IMR-90 (cell line): Measurements from ENCODE around the gene ERP27. TPM values are rescaled to one million over a fixed set of nuclear protein-coding genes. Genes with fewer than 3 reads are reported as not detected.

Experiments
- ATAC-seq: fragments of 200-7000 bp; cut with Tn5 transposase; 2 replicates; pipeline ENCODE4 v1.9.1; 2020; ENCODE audit warnings: low read depth, mild to moderate bottlenecking, moderate library complexity
- BruUV-seq: library from RNA; stranded (reverse); fragments of 400-500 nt; replicated peaks from 2 replicates; lab custom pipeline; 2021; lab: Mats Ljungman, UMichigan
- CTCF ChIA-PET: fragments of 300-600 bp; formaldehyde crosslinking; extraction: SDS; loops from one replicate; lab custom pipeline; 2021; ENCODE audit warnings: antibody characterized with exemption; lab: Yijun Ruan, JAX
- POLR2A ChIA-PET: fragments of 300-600 bp; sonication (Branson Sonifier 250); formaldehyde crosslinking; loops from one replicate; lab custom pipeline; 2022; ENCODE audit warnings: antibody characterized with exemption; ENCODE audit not compliant: unreplicated experiment; lab: Charles Lee
- DNase-seq: peaks from one replicate; pipeline ENCODE4 v3.0.0; 2013
- H2AFZ ChIP-seq: replicated peaks from 2 replicates; pipeline ENCODE3; 2013; ENCODE audit warnings: low read length, mild to moderate bottlenecking; ENCODE audit not compliant: poor library complexity
- H2AK5ac ChIP-seq: 2 replicates; pipeline ENCODE4 v1.6.1; 2013; ENCODE audit warnings: low read depth, low read length, inconsistent platforms
- H2AK9ac ChIP-seq: replicated peaks from 2 replicates; pipeline ENCODE3; 2013; ENCODE audit warnings: mild to moderate bottlenecking, low read depth, low read length, moderate library complexity; ENCODE audit not compliant: poor library complexity
- H2BK120ac ChIP-seq: 2 replicates; pipeline ENCODE4 v1.6.1; 2013; ENCODE audit warnings: low read depth, low read length, inconsistent platforms
- H2BK15ac ChIP-seq: 3 replicates; pipeline ENCODE4 v1.6.1; 2013; ENCODE audit warnings: low read depth, low read length, inconsistent platforms
- H2BK20ac ChIP-seq: 2 replicates; pipeline ENCODE4 v1.6.1; 2013; ENCODE audit warnings: low read depth, mild to moderate bottlenecking, inconsistent platforms, low read length, moderate library complexity
- H2BK5ac ChIP-seq: 2 replicates; pipeline ENCODE4 v1.6.1; 2013; ENCODE audit warnings: mild to moderate bottlenecking, low read depth, low read length, inconsistent platforms; ENCODE audit not compliant: poor library complexity, severe bottlenecking
- H3K14ac ChIP-seq: replicated peaks from 2 replicates; pipeline ENCODE4 v1.6.1; 2013; ENCODE audit warnings: low read depth, low read length, inconsistent platforms
- H3K18ac ChIP-seq: 2 replicates; pipeline ENCODE4 v1.6.1; 2013; ENCODE audit warnings: low read depth, low read length, control low read depth
- H3K23ac ChIP-seq: 2 replicates; pipeline ENCODE4 v1.6.1; 2013; ENCODE audit warnings: low read depth, low read length, inconsistent platforms
- H3K27ac ChIP-seq: 2 replicates; pipeline ENCODE4 v1.5.1; 2013; ENCODE audit warnings: mild to moderate bottlenecking, control low read depth, low read length; ENCODE audit not compliant: insufficient read depth
- H3K27me3 ChIP-seq: 2 replicates; pipeline ENCODE4 v1.6.1; 2013; ENCODE audit warnings: low read length; ENCODE audit not compliant: control insufficient read depth, insufficient read depth
- H3K36me3 ChIP-seq: 2 replicates; pipeline ENCODE4 v1.6.1; 2013; ENCODE audit warnings: low read length, mixed read lengths; ENCODE audit not compliant: control insufficient read depth, insufficient read depth
- H3K4ac ChIP-seq: 2 replicates; pipeline ENCODE4 v1.6.1; 2013; ENCODE audit warnings: low read depth, low read length, inconsistent platforms
- H3K4me1 ChIP-seq: 2 replicates; pipeline ENCODE4 v1.6.1; 2013; ENCODE audit warnings: low read length, mixed read lengths; ENCODE audit not compliant: control insufficient read depth, insufficient read depth
- H3K4me2 ChIP-seq: 2 replicates; pipeline ENCODE4 v1.6.1; 2013; ENCODE audit warnings: low read depth, mild to moderate bottlenecking, control low read depth, low read length, moderate library complexity
- H3K4me3 ChIP-seq: 2 replicates; pipeline ENCODE4 v1.5.1; 2013; ENCODE audit warnings: low read depth, mild to moderate bottlenecking, control low read depth, low read length, moderate library complexity; ENCODE audit not compliant: insufficient read depth
- H3K56ac ChIP-seq: 2 replicates; pipeline ENCODE4 v1.6.1; 2013; ENCODE audit warnings: low read length, inconsistent platforms; ENCODE audit not compliant: insufficient read depth; ENCODE audit errors: extremely low read depth
- H3K79me1 ChIP-seq, 2 experiments: 2 replicates each; pipeline ENCODE4 v1.6.1; 2013; ENCODE audit warnings: low read length in 2 of 2, inconsistent platforms in 1 of 2, low read depth in 1 of 2
- H3K9ac ChIP-seq: 2 replicates; pipeline ENCODE4 v1.6.1; 2013; ENCODE audit warnings: low read depth, low read length, control low read depth
- H3K9me1 ChIP-seq: 2 replicates; pipeline ENCODE4 v1.6.1; 2013; ENCODE audit warnings: low read length, inconsistent platforms; ENCODE audit not compliant: insufficient read depth
- H3K9me3 ChIP-seq: 2 replicates; pipeline ENCODE4 v1.6.1; 2013; ENCODE audit warnings: low read length; ENCODE audit not compliant: control insufficient read depth, insufficient read depth
- H4K20me1 ChIP-seq: 2 replicates; pipeline ENCODE4 v1.6.1; 2013; ENCODE audit warnings: low read length, inconsistent platforms; ENCODE audit not compliant: insufficient read depth
- H4K5ac ChIP-seq: 2 replicates; pipeline ENCODE4 v1.6.1; 2013; ENCODE audit warnings: mild to moderate bottlenecking, low read depth, low read length, control low read depth
- H4K8ac ChIP-seq, 2 experiments: 2 replicates each; pipeline ENCODE4 v1.6.1; 2013; ENCODE audit warnings: low read depth in 2 of 2, low read length in 2 of 2, control low read depth in 1 of 2, inconsistent platforms in 1 of 2
- H4K91ac ChIP-seq: 2 replicates; pipeline ENCODE4 v1.6.1; 2013; ENCODE audit warnings: low read depth, low read length, inconsistent platforms; ENCODE audit not compliant: insufficient read depth
- CEBPB ChIP-seq: IDR thresholded peaks from 2 replicates; pipeline ENCODE4 v1.6.1; 2012; ENCODE audit warnings: low read depth, low read length, improper control_type of control experiment
- CTCF ChIP-seq: conservative IDR thresholded peaks from 2 replicates; pipeline ENCODE4 v1.5.1; 2012; ENCODE audit warnings: mild to moderate bottlenecking, low read depth, low read length, improper control_type of control experiment
- POLR2A ChIP-seq: IDR thresholded peaks from 2 replicates; pipeline ENCODE4 v1.6.1; 2012; ENCODE audit warnings: mild to moderate bottlenecking, low read depth, low read length
- RCOR1 ChIP-seq: IDR thresholded peaks from 2 replicates; pipeline ENCODE4 v1.6.1; 2012; ENCODE audit warnings: mild to moderate bottlenecking, low read length, improper control_type of control experiment; ENCODE audit not compliant: insufficient replicate concordance
- RFX5 ChIP-seq: IDR thresholded peaks from 2 replicates; pipeline ENCODE4 v1.8.0; 2012; ENCODE audit warnings: low read depth, mild to moderate bottlenecking, low read length, moderate library complexity
- WGBS, 2 experiments: methylation state at CpG; one replicate each; pipeline versions ENCODE4 v1.1.5 to v1.1.7; 2013; ENCODE audit warnings: missing lambda C conversion rate in 2 of 2; ENCODE audit not compliant: insufficient read length in 1 of 2; ENCODE audit errors: extremely low coverage in 2 of 2; 5-methylcytosine and 5-hydroxymethylcytosine counted together
- dilution Hi-C: fragments of 300-500 bp; cut with HindIII; formaldehyde crosslinking; loops from one replicate; pipeline ENCODE4 v1.14.3; 2018; ENCODE audit warnings: low sequenced_read_pairs; ENCODE audit not compliant: unreplicated experiment
- in situ Hi-C: fragments of 300-500 bp; cut with MboI; formaldehyde crosslinking; loops from 3 replicates; pipeline ENCODE4 v1.14.3; 2019; ENCODE audit warnings: low sequenced_read_pairs, inconsistent platforms, mixed read lengths
- intact Hi-C: fragments of 100-400 bp; cut with micrococcal nuclease; formaldehyde crosslinking; loops from 2 replicates; pipeline ENCODE4 v1.10.0; 2022
- polyA plus RNA-seq, 3 experiments: library from polyadenylated mRNA; depleted of rRNA; stranded (reverse); fragments of >200 nt; gene quantifications; 2 replicates each; pipeline ENCODE4 v1.2.3, GENCODE V29; 2012; ENCODE audit warnings: low replicate concordance in 1 of 3
- total RNA-seq: library from RNA; depleted of rRNA; stranded (reverse); fragments of >200 nt; gene quantifications from 2 replicates; pipeline ENCODE4 v1.2.3, GENCODE V29; 2012

ERP27 gene
- total and polyA plus RNA-seq, 2 of the 4 experiments (the other 2 are of a cell fraction), result not detected

GRCh38 chr12:14949631-14950030, 11.3 kb upstream of the ERP27 start:
- ATAC-seq, result no peak
- H3K14ac ChIP-seq, result peak overlapping the region; percentile 57
- H3K18ac ChIP-seq, result peak overlapping the region; percentile 79
- H4K8ac ChIP-seq, result peak overlapping the region; percentile 52 to 81; a peak in 3 of 4 replicates
- intact Hi-C loops (no loop called here), in situ Hi-C loops (no loop called here), dilution Hi-C loops (no loop called here)
- H2AK9ac ChIP-seq, result no peak overlapping the region
- H3K9ac ChIP-seq, result no peak overlapping the region
- no peak for DNase-seq
- H4K20me1 ChIP-seq, result no peaks in the 10 kb centered on the region
- BruUV-seq, result no TSS peak
- H2BK120ac ChIP-seq, result peak overlapping the region; percentile 98
- H4K91ac ChIP-seq, result peak overlapping the region; percentile 72
- H3K23ac ChIP-seq, result peak overlapping the region; percentile 27; the same call in 1 of the 2 replicates
- H4K5ac ChIP-seq, result peak overlapping the region; percentile 81
- H3K4ac ChIP-seq, result peak overlapping the region; percentile 96
- no peak overlapping the region for H3K56ac ChIP-seq
- peaks cover 0 to 3% of the 10 kb centered on the region in 2 experiments; a peak in 1 of 4 replicates for H3K79me1 ChIP-seq
- 100% methylated on average over 3 of the region's 5 CpGs; no CpG with 5 or more reads in 1 of the 2 experiments for WGBS, 2 experiments
- H2AFZ ChIP-seq, result no peak overlapping the region
- peak overlapping the region; percentile 87; the same call in 1 of the 2 replicates for H2AK5ac ChIP-seq
- peak overlapping the region; percentile 81 for H2BK5ac ChIP-seq
- peaks cover 11% of the 10 kb centered on the region for H3K9me1 ChIP-seq
- H3K27ac ChIP-seq, result peak overlapping the region; percentile 36; the same call in 1 of the 2 replicates
- H3K27me3 ChIP-seq, result no peaks in the 10 kb centered on the region
- peaks cover 25% of the 10 kb centered on the region for H3K4me1 ChIP-seq
- POLR2A ChIA-PET, result interaction anchor here (0.7 kb wide), 1 partner anchor 43 kb away, joined by 4 read pairs; no protein-coding TSS in a partner anchor
- H3K4me2 ChIP-seq, result no peak overlapping the region
- no peak overlapping the region for H3K4me3 ChIP-seq
- CTCF ChIA-PET, result no interaction called here
- no peaks in the 10 kb centered on the region for H3K36me3 ChIP-seq
- peak overlapping the region; percentile 82 for H2BK20ac ChIP-seq
- peak overlapping the region; percentile 66; the same call in 2 of the 3 replicates for H2BK15ac ChIP-seq
- H3K9me3 ChIP-seq, result no peaks in the 10 kb centered on the region
- TF ChIP-seq RFX5, result no peak
- no peak for TF ChIP-seq CTCF
- TF ChIP-seq CEBPB, result no peak
- TF ChIP-seq RCOR1, result no peak
- no peak for TF ChIP-seq POLR2A
